HEK293T (cell line): ENCODE data around the gene RTKN.

Experiments used
- CTCF ChIA-PET: fragments of 350-600 bp; formaldehyde crosslinking; extraction: SDS; loops from one replicate; lab custom pipeline; 2021; ENCODE audit warnings: antibody characterized with exemption, inconsistent platforms; lab: Yijun Ruan, JAX
- POLR2A ChIA-PET: fragments of 350-600 bp; formaldehyde crosslinking; extraction: SDS; loops from one replicate; lab custom pipeline; 2020; ENCODE audit warnings: antibody characterized with exemption, inconsistent platforms; lab: Yijun Ruan, JAX
- DNase-seq: peaks from one replicate; pipeline ENCODE4 v3.0.0; 2012; ENCODE audit warnings: mixed read lengths; ENCODE audit errors: extremely low spot score
- ARNT ChIP-seq: fragments of 450-650 bp; IDR thresholded peaks from 2 replicates; pipeline ENCODE4 v1.6.1; 2017; ENCODE audit warnings: mild to moderate bottlenecking
- BHLHE40 ChIP-seq: fragments of 450-650 bp; IDR thresholded peaks from 2 replicates; pipeline ENCODE4 v1.6.1; 2016; ENCODE audit warnings: mild to moderate bottlenecking, moderate library complexity, borderline replicate concordance
- CTBP1 ChIP-seq: fragments of 450-650 bp; IDR thresholded peaks from 2 replicates; pipeline ENCODE4 v1.6.1; 2016; ENCODE audit warnings: borderline replicate concordance
- ELF4 ChIP-seq: fragments of 450-650 bp; IDR thresholded peaks from 2 replicates; pipeline ENCODE4 v1.6.1; 2017; ENCODE audit warnings: antibody characterized with exemption
- FOXA1 ChIP-seq: fragments of 450-650 bp; IDR thresholded peaks from 2 replicates; pipeline ENCODE4 v1.6.1; 2016; ENCODE audit warnings: mild to moderate bottlenecking
- FOXK2 ChIP-seq: fragments of 450-650 bp; IDR thresholded peaks from 2 replicates; pipeline ENCODE4 v1.6.1; 2016; ENCODE audit warnings: mild to moderate bottlenecking
- FOXM1 ChIP-seq: fragments of 450-650 bp; IDR thresholded peaks from 2 replicates; pipeline ENCODE4 v1.6.1; 2017; ENCODE audit warnings: mild to moderate bottlenecking, borderline replicate concordance
- HDGF ChIP-seq: fragments of 450-650 bp; IDR thresholded peaks from 2 replicates; pipeline ENCODE4 v1.6.1; 2017; ENCODE audit warnings: antibody characterized with exemption, borderline replicate concordance
- L3MBTL2 ChIP-seq: fragments of 450-650 bp; conservative IDR thresholded peaks from 2 replicates; pipeline ENCODE4 v1.6.1; 2016; ENCODE audit warnings: mild to moderate bottlenecking
- LEF1 ChIP-seq: fragments of 450-650 bp; IDR thresholded peaks from 2 replicates; pipeline ENCODE4 v1.6.1; 2017; ENCODE audit warnings: mild to moderate bottlenecking, borderline replicate concordance
- NFRKB ChIP-seq: fragments of 450-650 bp; IDR thresholded peaks from 2 replicates; pipeline ENCODE4 v1.6.1; 2016; ENCODE audit warnings: mild to moderate bottlenecking, moderate library complexity
- PKNOX1 ChIP-seq: fragments of 450-650 bp; IDR thresholded peaks from 2 replicates; pipeline ENCODE4 v1.6.1; 2016
- SP1 ChIP-seq: fragments of 450-650 bp; IDR thresholded peaks from 2 replicates; pipeline ENCODE4 v1.6.1; 2017
- SUZ12 ChIP-seq: fragments of 450-650 bp; IDR thresholded peaks from 2 replicates; pipeline ENCODE4 v1.6.1; 2016; ENCODE audit warnings: mild to moderate bottlenecking
- TARDBP ChIP-seq: fragments of 450-650 bp; IDR thresholded peaks from 2 replicates; pipeline ENCODE4 v1.6.1; 2016
- ZNF384 ChIP-seq: fragments of 450-650 bp; IDR thresholded peaks from 2 replicates; pipeline ENCODE4 v1.6.1; 2016

Gene RTKN

GRCh38 chr2:74417197-74417596 is 24.5 kb downstream of the RTKN start:
- TF ChIP-seq BHLHE40: no peak
- TF ChIP-seq ZNF384: no peak
- TF ChIP-seq LEF1: no peak
- no peak for TF ChIP-seq ELF4
- TF ChIP-seq CTBP1: no peak
- no peak for TF ChIP-seq FOXM1
- TF ChIP-seq FOXK2: no peak
- no peak for TF ChIP-seq ARNT
- TF ChIP-seq SUZ12: no peak
- TF ChIP-seq L3MBTL2: no peak
- TF ChIP-seq HDGF: no peak
- TF ChIP-seq PKNOX1: no peak
- TF ChIP-seq TARDBP: no peak
- no peak for TF ChIP-seq SP1
- TF ChIP-seq NFRKB: no peak
- no peak for TF ChIP-seq FOXA1
- CTCF ChIA-PET: no interaction called here
- no peak for DNase-seq
- POLR2A ChIA-PET: no interaction called here

- ChIA-PET CTCF (no interaction called here), POLR2A (no interaction called here)
- no peak for DNase-seq
- TF ChIP-seq SUZ12: no peak
- TF ChIP-seq FOXK2: no peak
- TF ChIP-seq L3MBTL2: no peak
- TF ChIP-seq SP1: no peak
- TF ChIP-seq CTBP1: no peak
- TF ChIP-seq ELF4: no peak
- TF ChIP-seq BHLHE40: no peak
- no peak for TF ChIP-seq ARNT
- TF ChIP-seq FOXM1: no peak
Measured at GRCh38 chr2:74416778-74417177, 25.0 kb downstream of the RTKN start.

GRCh38 chr2:74415762-74416395 is 25.9 kb downstream of the RTKN start:
- TF ChIP-seq SP1: no peak
- no peak for TF ChIP-seq SUZ12
- no peak for TF ChIP-seq FOXM1
- no peak for TF ChIP-seq HDGF
- TF ChIP-seq L3MBTL2: no peak
- no peak for TF ChIP-seq BHLHE40
- TF ChIP-seq LEF1: no peak
- no peak for TF ChIP-seq TARDBP
- no peak for TF ChIP-seq NFRKB
- no peak for TF ChIP-seq PKNOX1
- ChIA-PET POLR2A (no interaction called here), CTCF (no interaction called here)
- DNase-seq: no peak

- CTCF ChIA-PET: no interaction called here
- TF ChIP-seq LEF1 (no peak), ZNF384 (no peak), TARDBP (no peak), HDGF (no peak), SUZ12 (no peak), FOXK2 (no peak), ARNT (no peak), L3MBTL2 (no peak), FOXA1 (no peak), NFRKB (no peak), SP1 (no peak), CTBP1 (no peak), FOXM1 (no peak), PKNOX1 (no peak)
- no peak for DNase-seq
- POLR2A ChIA-PET: no interaction called here
Measured at GRCh38 chr2:74414881-74415761, 26.6 kb downstream of the RTKN start.

GRCh38 chr2:74414441-74414840 is 27.3 kb downstream of the RTKN start:
- CTCF ChIA-PET: no interaction called here
- DNase-seq: no peak
- TF ChIP-seq ZNF384 (no peak), BHLHE40 (no peak), FOXK2 (no peak), SP1 (no peak), ARNT (no peak), L3MBTL2 (no peak), FOXM1 (no peak), FOXA1 (no peak), ELF4 (no peak), CTBP1 (no peak), NFRKB (no peak), LEF1 (no peak), PKNOX1 (no peak), TARDBP (no peak), SUZ12 (no peak), HDGF (no peak)
- POLR2A ChIA-PET: no interaction called here
